Measurements from ENCODE around the gene NBL1.

NBL1 gene

GRCh38 chr1:19670787-19671186 is 26.7 kb downstream of the NBL1 start:
- DNase-seq: no peak

DNA sequence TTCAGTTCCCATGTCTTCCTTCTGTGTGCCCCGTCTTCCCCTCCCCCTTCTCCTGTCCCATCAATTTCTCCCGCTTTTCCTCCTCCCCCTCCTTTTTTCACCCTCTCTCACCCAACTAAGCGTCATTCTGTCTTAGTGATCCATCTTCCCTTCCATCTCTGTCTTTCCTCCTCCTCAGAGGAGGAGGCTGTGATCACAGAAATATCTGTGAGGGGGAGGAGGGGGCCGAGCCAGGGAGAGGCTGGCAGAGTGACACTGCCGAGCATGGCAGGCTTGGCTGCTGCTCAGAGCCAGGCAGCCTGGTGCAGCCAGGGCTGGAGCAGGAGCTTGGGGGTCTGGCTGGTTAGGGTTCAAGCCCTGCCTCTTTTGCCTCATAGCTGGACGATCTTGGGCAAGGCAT is 28.1 kb downstream of the NBL1 start:
- no peak for DNase-seq

DNA sequence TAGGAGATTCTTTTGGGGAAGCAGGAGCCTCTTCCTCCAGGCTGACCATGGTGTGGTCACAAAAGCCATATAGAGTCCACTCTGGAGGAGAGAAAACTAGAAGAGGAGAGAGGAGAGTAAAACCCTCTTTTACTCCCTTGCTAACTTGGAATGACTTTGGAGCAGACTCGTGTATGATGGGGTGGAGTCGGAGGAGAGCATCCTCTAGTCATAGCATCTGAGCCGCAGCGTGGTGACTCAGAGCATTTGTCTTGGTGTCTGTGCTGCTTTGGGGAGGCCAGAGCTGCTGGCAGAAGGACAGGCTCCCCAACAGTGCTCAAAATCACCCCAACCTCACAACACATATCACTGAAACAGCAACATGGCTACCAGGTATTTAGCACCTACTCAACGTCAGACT is 31.7 kb downstream of the NBL1 start:
- DNase-seq: no peak

- peak in 4 of 14 donors; percentile 2 to 37 (median 10) for DNase-seq
These were observed 32.4 kb downstream of the NBL1 start for GRCh38 chr1:19676438-19676922.

- DNase-seq: no peak
These were observed 34.4 kb downstream of the NBL1 start for GRCh38 chr1:19678493-19678892.

- no peak for DNase-seq
These were observed 34.9 kb downstream of the NBL1 start for GRCh38 chr1:19678931-19679453.

DNA sequence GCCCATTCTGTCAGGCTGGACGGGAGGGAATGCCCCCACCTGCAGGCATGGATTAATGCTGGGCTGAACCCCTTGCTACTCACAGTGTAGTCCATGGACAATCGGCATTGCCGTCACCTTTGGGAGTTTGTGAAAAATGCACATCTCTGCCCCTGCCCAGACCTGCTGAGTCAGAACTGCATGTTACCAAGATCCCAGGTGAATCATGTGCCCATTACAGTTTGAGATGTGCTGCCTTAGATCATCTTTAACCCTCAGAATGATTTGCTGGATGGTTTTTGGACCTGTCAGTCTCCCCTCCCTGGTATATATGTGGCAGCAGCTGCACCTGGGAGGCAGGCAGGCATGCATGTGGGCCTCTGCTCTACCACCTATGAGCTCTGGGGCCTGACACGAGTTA is 35.6 kb downstream of the NBL1 start:
- DNase-seq: no peak

DNA sequence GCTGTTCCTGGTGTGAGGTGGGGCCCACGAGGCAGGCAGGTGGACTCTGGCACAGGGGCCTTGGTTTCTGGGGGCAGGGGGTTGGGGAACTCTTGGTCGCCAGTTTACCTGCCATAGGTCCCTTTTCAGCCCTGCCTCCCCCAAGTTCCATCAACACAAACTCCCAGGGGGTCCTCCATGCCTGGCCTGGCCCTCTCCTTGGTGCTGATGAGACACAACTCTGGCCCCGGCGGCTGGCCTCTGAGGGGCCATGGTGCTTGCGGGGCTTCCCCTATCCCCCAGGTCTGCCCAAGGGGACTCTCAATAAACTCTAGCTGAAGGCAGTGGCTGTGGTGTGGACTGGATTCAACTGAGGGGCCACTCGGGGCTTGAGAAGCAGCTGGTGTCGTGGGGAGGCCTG is 36.5 kb downstream of the NBL1 start:
- DNase-seq: no peak

- DNase-seq: no peak
These were observed 38.1 kb downstream of the NBL1 start for GRCh38 chr1:19682257-19682656.

GRCh38 chr1:19682901-19683300 is 38.8 kb downstream of the NBL1 start:
- DNase-seq: no peak

- no peak for DNase-seq
These were observed 39.2 kb downstream of the NBL1 start for GRCh38 chr1:19683351-19683750.

DNA sequence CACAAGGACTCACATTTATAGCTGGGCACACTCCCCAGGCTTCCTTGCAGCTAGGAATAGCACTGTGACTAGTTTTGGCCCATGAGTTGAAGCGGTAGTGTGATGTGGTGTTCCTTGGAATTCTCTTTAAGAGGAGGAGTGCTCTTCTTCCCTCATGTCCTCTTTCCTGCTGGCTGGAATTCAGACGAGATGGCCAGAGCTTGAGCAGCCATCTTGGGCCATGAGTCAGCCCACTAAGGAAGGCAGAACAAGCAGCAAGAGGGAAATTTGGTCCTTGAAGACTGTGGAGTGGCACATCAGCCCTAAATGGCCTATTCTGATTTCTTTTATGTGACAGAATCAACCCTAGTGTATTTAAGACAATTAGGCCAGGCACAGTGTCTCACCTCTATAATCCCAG is 40.6 kb downstream of the NBL1 start:
- no peak for DNase-seq

GRCh38 chr1:19685994-19686393 is 41.9 kb downstream of the NBL1 start:
- no peak for DNase-seq

- no peak for DNase-seq
These were observed 43.3 kb downstream of the NBL1 start for GRCh38 chr1:19687414-19687813.

- no peak for DNase-seq
These were observed 44.1 kb downstream of the NBL1 start for GRCh38 chr1:19688041-19688842.

DNA sequence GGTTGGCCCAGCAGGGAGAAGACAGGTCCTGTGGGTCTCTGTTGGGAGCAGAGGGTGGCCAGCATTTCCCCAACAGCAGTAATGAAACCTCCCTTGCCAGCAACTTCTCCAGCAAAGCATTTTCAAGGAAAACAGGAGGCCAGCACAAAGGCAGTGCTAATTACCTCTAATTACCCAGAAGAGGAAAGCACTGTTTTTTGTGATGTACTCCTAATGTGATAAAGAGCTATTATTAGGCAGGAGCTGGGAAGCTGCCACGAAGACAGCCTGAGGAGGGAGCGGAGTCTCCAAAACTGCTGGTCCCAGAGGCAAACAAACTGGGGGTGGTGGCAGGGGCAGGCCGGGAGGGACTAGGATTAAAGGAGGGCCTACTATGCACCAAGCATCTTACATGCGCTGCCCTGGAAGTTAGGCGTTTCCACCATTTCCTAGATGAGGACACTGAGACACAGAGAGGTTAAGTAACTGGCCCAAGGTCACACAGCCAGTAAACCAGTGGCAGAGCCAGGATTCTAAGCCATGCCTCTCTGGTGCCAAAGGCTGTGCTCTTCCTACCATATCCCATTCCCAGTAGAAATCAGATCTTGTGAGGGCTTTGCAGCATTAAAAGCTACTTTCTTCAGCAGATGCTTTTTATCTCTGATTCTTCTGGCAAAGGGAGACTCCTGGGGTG is 45.1 kb downstream of the NBL1 start:
- DNase-seq: no peak

GRCh38 chr1:19689856-19690255 is 45.7 kb downstream of the NBL1 start:
- no peak for DNase-seq

DNA sequence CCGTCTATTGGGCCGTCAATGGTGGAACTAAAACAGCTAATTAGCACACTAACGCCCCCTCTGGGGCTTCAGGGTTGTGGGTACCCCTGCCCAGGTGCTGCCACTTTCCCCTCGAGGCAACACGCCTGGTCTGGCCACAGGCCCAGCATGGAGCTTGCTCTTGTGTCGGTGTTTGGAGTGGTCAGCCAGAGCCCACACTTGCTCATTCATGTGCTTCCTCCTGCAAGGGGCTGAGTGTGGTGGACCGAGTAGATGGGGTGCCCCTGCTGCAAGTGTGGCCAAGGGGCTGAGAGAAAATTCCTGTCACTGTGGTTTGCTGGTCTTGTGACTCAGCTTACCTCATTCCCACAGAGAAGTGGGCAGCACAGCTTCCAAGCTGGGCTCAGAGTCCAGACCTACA is 46.2 kb downstream of the NBL1 start:
- DNase-seq: no peak

- DNase-seq: no peak
These were observed 50.2 kb downstream of the NBL1 start for GRCh38 chr1:19694298-19694697.

GRCh38 chr1:19695772-19696171 is 51.7 kb downstream of the NBL1 start:
- no peak for DNase-seq

DNA sequence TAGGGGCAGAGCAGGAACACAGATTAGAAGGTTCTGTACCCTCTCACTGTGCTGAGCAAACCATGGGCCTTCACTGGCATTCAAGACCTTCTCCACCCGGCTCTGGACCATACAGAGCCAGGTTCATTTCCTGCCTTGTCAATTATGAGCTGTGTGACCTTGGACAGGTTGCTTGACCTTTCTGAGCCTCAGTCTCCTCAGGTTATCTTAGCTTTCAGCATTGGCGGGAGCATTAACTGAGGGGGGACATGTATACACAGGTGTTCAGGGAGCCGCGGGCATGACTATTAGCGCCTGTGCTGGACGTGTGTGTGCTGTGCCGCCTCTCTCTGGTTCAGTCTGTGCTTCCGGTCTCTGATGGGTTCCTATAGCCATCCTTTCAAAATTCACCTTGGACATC is 52.7 kb downstream of the NBL1 start:
- no peak for DNase-seq

DNA sequence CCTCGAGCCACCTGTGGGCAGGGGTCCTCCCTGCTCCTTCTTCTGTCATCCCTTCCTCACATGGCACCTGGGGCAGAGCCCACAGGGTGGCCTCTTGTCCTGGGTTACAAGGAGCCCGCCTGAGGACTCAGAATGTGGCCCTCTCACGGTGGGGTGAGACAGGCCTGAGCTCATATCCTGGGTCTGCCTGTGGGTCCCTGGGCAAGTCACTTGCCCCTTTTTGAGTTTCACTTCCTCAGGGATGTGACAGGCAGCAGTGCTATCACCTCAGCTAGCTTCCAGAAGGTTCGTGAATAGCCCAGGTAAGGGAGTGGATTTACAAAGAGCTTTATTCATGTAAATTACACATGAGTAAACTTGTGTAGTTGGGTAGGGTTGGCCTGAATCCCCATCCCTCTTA is 54.1 kb downstream of the NBL1 start:
- no peak for DNase-seq

GRCh38 chr1:19700079-19700777 is 56.1 kb downstream of the NBL1 start:
- DNase-seq: no peak

Data from C1 segment of cervical spinal cord (tissue), 14 donors.